HCT116 (cell line): ENCODE data around the gene ACP6. TPM values are rescaled to one million over a fixed set of nuclear protein-coding genes. Genes with fewer than 3 reads are reported as not detected.

ENCODE experiments used
- ATAC-seq: fragments of 200-7000 bp; cut with Tn5 transposase; 2 replicates; pipeline ENCODE4 v1.9.1; 2020; ENCODE audit warnings: mild to moderate bottlenecking, moderate library complexity
- BruUV-seq: library from RNA; stranded (reverse); fragments of 400-500 nt; replicated peaks from 2 replicates; lab custom pipeline; 2021; lab: Mats Ljungman, UMichigan
- CTCF ChIA-PET: fragments of 300-600 bp; sonication (Branson Sonifier 250); formaldehyde crosslinking; loops from one replicate; lab custom pipeline; 2021; ENCODE audit warnings: antibody characterized with exemption; lab: Charles Lee
- POLR2A ChIA-PET: fragments of 300-600, 350-600 bp; sonication (Branson Sonifier 250); formaldehyde crosslinking; loops from one replicate; lab custom pipeline; 2021; ENCODE audit warnings: antibody characterized with exemption; lab: Charles Lee
- RAD21 ChIA-PET, 2 experiments: fragments of 300-600 bp; sonication (Branson Sonifier 250); formaldehyde crosslinking; loops; one replicate each; lab custom pipeline; 2023; ENCODE audit warnings: low total read pairs in 2 of 2; ENCODE audit not compliant: uncharacterized antibody in 2 of 2, unreplicated experiment in 2 of 2, low non-redundant PET in 1 of 2; lab: Charles Lee
- DNase-seq: peaks from one replicate; pipeline ENCODE4 v3.0.0-alpha.2; 2010; ENCODE audit warnings: low read depth, low spot score
- H2AFZ ChIP-seq: fragments of 200-600 bp; shearing (Covaris generic), sonication (generic); 2 replicates; pipeline ENCODE4 v1.6.1; 2017; ENCODE audit warnings: low read depth, mixed run types, mixed read lengths, antibody characterized with exemption, low read length; ENCODE audit not compliant: poor library complexity, severe bottlenecking
- H3K27ac ChIP-seq: 2 replicates; pipeline ENCODE4 v1.5.1; 2012; ENCODE audit warnings: low read depth, low read length
- H3K27me3 ChIP-seq: fragments of 200-600 bp; sonication (generic); 2 replicates; pipeline ENCODE4 v1.6.1; 2016; ENCODE audit warnings: mixed run types, low read length, mixed read lengths; ENCODE audit not compliant: insufficient read depth
- H3K36me3 ChIP-seq, 2 experiments: fragments of 200-500 bp in 1 of 2; fragments of 200-600 bp in 1 of 2; sonication (Bioruptor generic) in 1 of 2; sonication (generic) in 1 of 2; 2 replicates each; pipeline versions ENCODE4 v1.5.1 to v1.6.1; 2014 to 2016; ENCODE audit warnings: low read length in 2 of 2, inconsistent platforms in 1 of 2, mixed read lengths in 1 of 2, mixed run types in 1 of 2; ENCODE audit not compliant: insufficient read depth in 2 of 2, control insufficient read depth in 1 of 2
- H3K4me1 ChIP-seq, 2 experiments: fragments of 200-600 bp in 1 of 2; sonication (generic) in 1 of 2; 2 replicates each; pipeline versions ENCODE4 v1.5.1 to v1.6.1; 2012 to 2017; ENCODE audit warnings: low read length in 2 of 2, inconsistent platforms in 1 of 2, mild to moderate bottlenecking in 1 of 2, mixed read lengths in 1 of 2, mixed run types in 1 of 2, moderate library complexity in 1 of 2; ENCODE audit not compliant: insufficient read depth in 2 of 2, control insufficient read depth in 1 of 2
- H3K4me2 ChIP-seq: fragments of 200-600 bp; sonication (generic); 2 replicates; pipeline ENCODE4 v1.6.1; 2017; ENCODE audit warnings: mixed run types, low read length, mixed read lengths
- H3K4me3 ChIP-seq, 2 experiments: fragments of 200-600 bp in 1 of 2; sonication (generic) in 1 of 2; replicated peaks in 1 of 2; 2 replicates each; pipeline ENCODE4 v1.5.1; 2011 to 2016; ENCODE audit warnings: low read length in 2 of 2, control low read depth in 1 of 2, low read depth in 1 of 2, mild to moderate bottlenecking in 1 of 2, mixed read lengths in 1 of 2, mixed run types in 1 of 2
- H3K79me2 ChIP-seq: fragments of 200-600 bp; sonication (generic); 2 replicates; pipeline ENCODE4 v1.6.1; 2017; ENCODE audit warnings: mild to moderate bottlenecking, mixed run types, low read length, moderate library complexity, mixed read lengths; ENCODE audit not compliant: insufficient read depth
- H3K9ac ChIP-seq: fragments of 200-600 bp; sonication (generic); 2 replicates; pipeline ENCODE4 v1.6.1; 2016; ENCODE audit warnings: low read length, mixed read lengths
- H3K9me2 ChIP-seq: fragments of 200-600 bp; sonication (generic), shearing (Covaris generic); 2 replicates; pipeline ENCODE4 v1.6.1; 2017; ENCODE audit warnings: mixed run types, mild to moderate bottlenecking, moderate library complexity; ENCODE audit not compliant: insufficient read depth
- H3K9me3 ChIP-seq, 2 experiments: fragments of 200-500 bp in 1 of 2; fragments of 200-600 bp in 1 of 2; sonication (Bioruptor generic) in 1 of 2; sonication (generic) in 1 of 2; 2 replicates each; pipeline ENCODE4 v1.6.1; 2014 to 2017; ENCODE audit warnings: low read length in 2 of 2, mixed read lengths in 2 of 2, inconsistent platforms in 1 of 2, low read depth in 1 of 2, mild to moderate bottlenecking in 1 of 2, mixed run types in 1 of 2, moderate library complexity in 1 of 2; ENCODE audit not compliant: control insufficient read depth in 1 of 2, insufficient read depth in 1 of 2
- H4K20me1 ChIP-seq: fragments of 200-600 bp; sonication (generic), shearing (Covaris generic); 2 replicates; pipeline ENCODE4 v1.6.1; 2017; ENCODE audit warnings: mixed run types, mild to moderate bottlenecking, moderate library complexity; ENCODE audit not compliant: insufficient read depth
- ATF3 ChIP-seq: IDR thresholded peaks from 2 replicates; pipeline ENCODE4 v1.6.1; 2012
- ELF1 ChIP-seq: IDR thresholded peaks from 2 replicates; pipeline ENCODE4 v1.6.1; 2012; ENCODE audit warnings: low read depth, borderline replicate concordance
- EZH2phosphoT487 ChIP-seq: fragments of 200-600 bp; IDR thresholded peaks from 2 replicates; pipeline ENCODE4 v1.6.1; 2018; ENCODE audit warnings: antibody characterized with exemption, borderline replicate concordance
- FOSL1 ChIP-seq: IDR thresholded peaks from 2 replicates; pipeline ENCODE4 v1.6.1; 2012; ENCODE audit warnings: low read depth
- MAX ChIP-seq: IDR thresholded peaks from 2 replicates; pipeline ENCODE4 v1.6.1; 2012
- POLR2A ChIP-seq: IDR thresholded peaks from 2 replicates; pipeline ENCODE4 v1.7.0; 2011; ENCODE audit warnings: borderline replicate concordance; ENCODE audit not compliant: insufficient read depth, insufficient read length; ENCODE audit errors: extremely low read depth
- POLR2AphosphoS5 ChIP-seq: IDR thresholded peaks from 2 replicates; pipeline ENCODE4 v1.6.1; 2011; ENCODE audit warnings: mild to moderate bottlenecking, low read depth, low read length, moderate library complexity
- RAD21 ChIP-seq: IDR thresholded peaks from 2 replicates; pipeline ENCODE4 v1.6.1; 2012; ENCODE audit warnings: low read depth, mild to moderate bottlenecking
- REST ChIP-seq: IDR thresholded peaks from 2 replicates; pipeline ENCODE4 v1.6.1; 2012; ENCODE audit warnings: low read depth
- SIN3A ChIP-seq: IDR thresholded peaks from 2 replicates; pipeline ENCODE4 v1.6.1; 2012; ENCODE audit warnings: low read depth
- SP1 ChIP-seq: IDR thresholded peaks from 2 replicates; pipeline ENCODE4 v1.6.1; 2012; ENCODE audit warnings: low read depth
- SRF ChIP-seq: IDR thresholded peaks from 2 replicates; pipeline ENCODE4 v1.6.1; 2012; ENCODE audit warnings: low read depth
- TCF7L2 ChIP-seq: IDR thresholded peaks from 2 replicates; pipeline ENCODE4 v1.7.0; 2011; ENCODE audit warnings: borderline replicate concordance, inconsistent platforms; ENCODE audit not compliant: insufficient read depth, insufficient read length; ENCODE audit errors: extremely low read depth
- YY1 ChIP-seq: IDR thresholded peaks from 2 replicates; pipeline ENCODE4 v1.6.1; 2011; ENCODE audit warnings: low read length, low read depth, moderate library complexity, mild to moderate bottlenecking; ENCODE audit not compliant: insufficient replicate concordance; ENCODE audit errors: extremely low read depth
- ZFX ChIP-seq: fragments of 450-650 bp; IDR thresholded peaks from 2 replicates; pipeline ENCODE4 v1.6.1; 2017
- intact Hi-C: fragments of 100-400 bp; cut with micrococcal nuclease; formaldehyde crosslinking; loops from 2 replicates; pipeline ENCODE4 v1.10.0; 2022
- total RNA-seq: library from RNA; stranded (reverse); gene quantifications from one replicate; pipeline ENCODE4 v1.2.1, GENCODE V29; 2021; ENCODE audit not compliant: unreplicated experiment

ACP6 gene
- total RNA-seq, 1 experiment from 2014 or later = 26.4 TPM

- no peak overlapping the region for H3K4me2 ChIP-seq
- TF ChIP-seq FOSL1 (no peak), MAX (no peak), TCF7L2 (no peak), ATF3 (no peak), EZH2phosphoT487 (no peak), SRF (no peak), ZFX (no peak), ELF1 (no peak), RAD21 (no peak)
- H2AFZ ChIP-seq = no peak overlapping the region
- H3K9ac ChIP-seq = no peak overlapping the region
- no peaks in the 10 kb centered on the region for H4K20me1 ChIP-seq
- no peaks in the 10 kb centered on the region for H3K36me3 ChIP-seq
- ChIA-PET CTCF (interaction anchor here (0.6 kb wide), 1 partner anchor 31 kb away, joined by 5 read pairs; no protein-coding TSS in a partner anchor), RAD21 (interaction anchor here in 1 of 2 experiments (1.0 kb wide), 1 partner anchor 115 kb away, joined by 3 read pairs; no protein-coding TSS in a partner anchor), POLR2A (no interaction called here)
- H3K9me2 ChIP-seq = no peaks in the 10 kb centered on the region
- no peaks in the 10 kb centered on the region for H3K79me2 ChIP-seq
- H3K9me3 ChIP-seq = no peaks in the 10 kb centered on the region
- no peak overlapping the region for H3K27ac ChIP-seq
- no TSS peak for BruUV-seq
- no peaks in the 10 kb centered on the region for H3K27me3 ChIP-seq
- intact Hi-C loops = no loop called here
- H3K4me1 ChIP-seq = no peaks in the 10 kb centered on the region
- no peak for ATAC-seq
- H3K4me3 ChIP-seq = no peak overlapping the region
- no peak for DNase-seq
Measured at GRCh38 chr1:147630447-147630846, 39.9 kb downstream of the ACP6 start.

GRCh38 chr1:147630022-147630421 lies 40.3 kb downstream of the ACP6 start:
- H2AFZ ChIP-seq = no peak overlapping the region
- no peaks in the 10 kb centered on the region for H3K27me3 ChIP-seq
- H3K9me2 ChIP-seq = no peaks in the 10 kb centered on the region
- no TSS peak for BruUV-seq
- H3K79me2 ChIP-seq = no peaks in the 10 kb centered on the region
- H3K4me1 ChIP-seq = no peaks in the 10 kb centered on the region
- no peak for ATAC-seq
- peaks cover 0 to 3% of the 10 kb centered on the region in 2 experiments; a peak in 1 of 4 replicates for H3K36me3 ChIP-seq
- ChIA-PET POLR2A (no interaction called here), CTCF (no interaction called here), RAD21 (interaction anchor here in 1 of 2 experiments (1.0 kb wide), 1 partner anchor 115 kb away, joined by 3 read pairs; no protein-coding TSS in a partner anchor)
- H3K4me2 ChIP-seq = no peak overlapping the region
- no peaks in the 10 kb centered on the region for H4K20me1 ChIP-seq
- no peak overlapping the region for H3K27ac ChIP-seq
- intact Hi-C loops = no loop called here
- no peaks in the 10 kb centered on the region for H3K9me3 ChIP-seq
- no peak overlapping the region for H3K4me3 ChIP-seq
- DNase-seq = no peak
- no peak overlapping the region for H3K9ac ChIP-seq
- no peak for TF ChIP-seq SRF
- no peak for TF ChIP-seq POLR2A
- TF ChIP-seq RAD21 = no peak
- no peak for TF ChIP-seq YY1
- no peak for TF ChIP-seq REST
- TF ChIP-seq EZH2phosphoT487 = no peak
- TF ChIP-seq POLR2AphosphoS5 = no peak
- TF ChIP-seq ATF3 = no peak
- TF ChIP-seq MAX = no peak
- TF ChIP-seq SIN3A = no peak
- no peak for TF ChIP-seq ZFX
- TF ChIP-seq SP1 = no peak
- no peak for TF ChIP-seq TCF7L2
- no peak for TF ChIP-seq ELF1
- TF ChIP-seq FOSL1 = no peak
